H9 (cell line): ENCODE results near the gene TAF9B. TPM values are rescaled to one million over a fixed set of nuclear protein-coding genes. Genes with fewer than 3 reads are reported as not detected.

ENCODE experiments used
- DNase-seq: peaks from one replicate; pipeline ENCODE4 v3.0.0-alpha.2; 2017
- H2AFZ ChIP-seq: one replicate; pipeline ENCODE4 v1.6.1; 2013; ENCODE audit warnings: mild to moderate bottlenecking, low read length, control low read depth, moderate library complexity
- H2AK5ac ChIP-seq: 2 replicates; pipeline ENCODE4 v1.6.1; 2013; ENCODE audit warnings: low read length, control low read depth, mixed read lengths; ENCODE audit not compliant: insufficient read length
- H2BK120ac ChIP-seq: one replicate; pipeline ENCODE4 v1.6.1; 2013; ENCODE audit warnings: low read depth, mild to moderate bottlenecking, low read length, control low read depth, inconsistent platforms; ENCODE audit not compliant: poor library complexity, severe bottlenecking
- H2BK12ac ChIP-seq: 2 replicates; pipeline ENCODE4 v1.6.1; 2013; ENCODE audit warnings: low read length, control low read depth, mixed read lengths, low read depth; ENCODE audit not compliant: insufficient read length
- H2BK15ac ChIP-seq: 2 replicates; pipeline ENCODE4 v1.6.1; 2013; ENCODE audit warnings: low read depth, low read length, control low read depth
- H2BK20ac ChIP-seq: one replicate; pipeline ENCODE4 v1.6.1; 2013; ENCODE audit warnings: low read depth, mild to moderate bottlenecking, low read length, control low read depth, inconsistent platforms; ENCODE audit not compliant: poor library complexity, severe bottlenecking
- H2BK5ac ChIP-seq: 2 replicates; pipeline ENCODE4 v1.6.1; 2013; ENCODE audit warnings: low read length, control low read depth, mixed read lengths; ENCODE audit not compliant: insufficient read length
- H3K14ac ChIP-seq: 2 replicates; pipeline ENCODE4 v1.6.1; 2013; ENCODE audit warnings: low read length, control low read depth; ENCODE audit not compliant: insufficient read depth
- H3K18ac ChIP-seq: 2 replicates; pipeline ENCODE4 v1.6.1; 2013; ENCODE audit warnings: low read depth, mild to moderate bottlenecking, mixed read lengths, low read length, control low read depth; ENCODE audit not compliant: insufficient read length
- H3K23ac ChIP-seq: 2 replicates; pipeline ENCODE4 v1.6.1; 2013; ENCODE audit warnings: low read length, control low read depth, mixed read lengths, low read depth; ENCODE audit not compliant: insufficient read length
- H3K23me2 ChIP-seq: 2 replicates; pipeline ENCODE4 v1.6.1; 2013; ENCODE audit warnings: low read depth, mild to moderate bottlenecking, mixed read lengths, low read length, control low read depth; ENCODE audit not compliant: insufficient read length, poor library complexity, severe bottlenecking
- H3K27ac ChIP-seq: 2 replicates; pipeline ENCODE4 v1.5.1; 2013; ENCODE audit warnings: low read length, control low read depth, mixed read lengths, low read depth; ENCODE audit not compliant: insufficient read length
- H3K27me3 ChIP-seq: 2 replicates; pipeline ENCODE4 v1.6.1; 2013; ENCODE audit warnings: low read length, control low read depth, inconsistent platforms; ENCODE audit not compliant: insufficient read depth
- H3K4ac ChIP-seq: 2 replicates; pipeline ENCODE4 v1.6.1; 2013; ENCODE audit warnings: low read depth, mild to moderate bottlenecking, control low read depth, inconsistent platforms, low read length, moderate library complexity
- H3K4me1 ChIP-seq: 2 replicates; pipeline ENCODE4 v1.6.1; 2013; ENCODE audit warnings: low read length, control low read depth, inconsistent platforms; ENCODE audit not compliant: insufficient read depth
- H3K4me2 ChIP-seq: 2 replicates; pipeline ENCODE4 v1.6.1; 2013; ENCODE audit warnings: low read length, control low read depth, mixed read lengths; ENCODE audit not compliant: insufficient read length, insufficient read depth
- H3K56ac ChIP-seq: 2 replicates; pipeline ENCODE4 v1.6.1; 2013; ENCODE audit warnings: low read depth, mild to moderate bottlenecking, mixed read lengths, low read length, control low read depth; ENCODE audit not compliant: insufficient read length
- H3K79me1 ChIP-seq: 2 replicates; pipeline ENCODE4 v1.6.1; 2013; ENCODE audit warnings: low read depth, mild to moderate bottlenecking, moderate library complexity, low read length, control low read depth, inconsistent platforms; ENCODE audit not compliant: insufficient read depth, poor library complexity, severe bottlenecking
- H3K79me2 ChIP-seq: 2 replicates; pipeline ENCODE4 v1.6.1; 2013; ENCODE audit warnings: low read length, control low read depth, inconsistent platforms; ENCODE audit not compliant: insufficient read depth
- H3K9ac ChIP-seq: 2 replicates; pipeline ENCODE4 v1.6.1; 2013; ENCODE audit warnings: low read length, control low read depth, mixed read lengths; ENCODE audit not compliant: insufficient read length; ENCODE audit errors: extremely low read depth
- H3K9me3 ChIP-seq: one replicate; pipeline ENCODE4 v1.6.1; 2013; ENCODE audit warnings: low read depth, low read length, inconsistent platforms; ENCODE audit not compliant: control insufficient read depth
- H3T11ph ChIP-seq: one replicate; pipeline ENCODE4 v1.6.1; 2013; ENCODE audit warnings: mild to moderate bottlenecking, low read length, control low read depth, inconsistent platforms
- H4K20me1 ChIP-seq: one replicate; pipeline ENCODE4 v1.6.1; 2013; ENCODE audit not compliant: control insufficient read depth, insufficient read length, insufficient read depth
- H4K5ac ChIP-seq: 2 replicates; pipeline ENCODE4 v1.6.1; 2013; ENCODE audit warnings: low read depth, mild to moderate bottlenecking, mixed read lengths, low read length, control low read depth; ENCODE audit not compliant: insufficient read length
- H4K8ac ChIP-seq: replicated peaks from 2 replicates; pipeline ENCODE4 v1.6.1; 2013; ENCODE audit warnings: low read length, control low read depth, mixed read lengths, low read depth; ENCODE audit not compliant: insufficient read length
- H4K91ac ChIP-seq: 2 replicates; pipeline ENCODE4 v1.6.1; 2013; ENCODE audit warnings: low read depth, mild to moderate bottlenecking, moderate library complexity, mixed read lengths, low read length, control low read depth; ENCODE audit not compliant: insufficient read length
- H3K27ac Mint-ChIP-seq, 3 experiments: 2 replicates in 2 of 3; 3 replicates in 1 of 3; pipeline ENCODE4 v1.8.0; 2020 to 2021; ENCODE audit warnings: mixed read lengths in 3 of 3, mild to moderate bottlenecking in 1 of 3, moderate library complexity in 1 of 3
- H3K27me3 Mint-ChIP-seq: 2 replicates; pipeline ENCODE4 v1.8.0; 2021; ENCODE audit warnings: low read depth, mild to moderate bottlenecking, moderate library complexity, mixed read lengths
- H3K36me3 Mint-ChIP-seq, 3 experiments: 2 replicates in 2 of 3; 3 replicates in 1 of 3; pipeline ENCODE4 v1.8.0; 2020 to 2021; ENCODE audit warnings: low read depth in 3 of 3, mixed read lengths in 3 of 3; ENCODE audit not compliant: insufficient read depth in 1 of 3
- H3K4me1 Mint-ChIP-seq, 2 experiments: 2 replicates each; pipeline ENCODE4 v1.8.0; 2020; ENCODE audit warnings: mixed read lengths in 2 of 2
- H3K4me3 Mint-ChIP-seq, 2 experiments: 2 replicates in 1 of 2; 3 replicates in 1 of 2; pipeline ENCODE4 v1.8.0; 2020 to 2021; ENCODE audit warnings: mild to moderate bottlenecking in 2 of 2, mixed read lengths in 2 of 2, moderate library complexity in 1 of 2
- H3K9me3 Mint-ChIP-seq, 2 experiments: 2 replicates in 1 of 2; 3 replicates in 1 of 2; pipeline ENCODE4 v1.8.0; 2020; ENCODE audit warnings: mild to moderate bottlenecking in 2 of 2, mixed read lengths in 2 of 2, moderate library complexity in 1 of 2
- total RNA-seq: library from RNA; stranded (reverse); gene quantifications from 2 replicates; pipeline ENCODE4 v1.2.1, GENCODE V29; 2021
- TF ChIP-seq, protein P1 (sequence below): fragments of 200-600 bp; sonication (generic); conservative IDR thresholded peaks from 3 replicates; pipeline ENCODE4 v1.8.0; 2021; ENCODE audit warnings: antibody characterized with exemption, mild to moderate bottlenecking

The TAF9B gene
- total RNA-seq, 1 experiment from 2014 or later = 34.9 TPM

DNA sequence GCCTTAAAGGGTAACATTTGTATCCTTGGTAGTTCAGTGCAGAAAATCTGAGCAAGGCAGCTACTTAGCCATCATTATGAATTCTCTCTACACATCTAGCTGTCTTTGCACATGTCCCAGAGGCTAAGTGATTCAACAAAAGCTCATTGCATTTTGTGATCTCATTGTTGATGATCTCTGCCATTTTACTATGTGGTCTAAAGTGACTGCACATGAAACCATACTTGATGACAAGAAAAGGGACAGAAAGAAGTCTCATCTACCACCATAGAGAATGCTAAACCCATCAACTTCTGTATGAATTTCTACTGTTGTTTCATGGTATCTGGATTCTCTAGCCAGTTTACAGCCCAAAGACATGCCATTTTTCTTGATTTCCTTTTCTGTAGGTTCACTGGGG, 41.3 kb downstream of the TAF9B start:
- Mint-ChIP-seq H3K4me3 (no peak overlapping the region), H3K27me3 (peaks cover 2% of the 10 kb centered on the region), H3K9me3 (peaks cover 65% of the 10 kb centered on the region in 2 experiments), H3K36me3 (peaks cover 0 to 7% (median 4%) of the 10 kb centered on the region in 3 experiments; a peak in 4 of 7 replicates), H3K4me1 (peaks cover 0 to 5% of the 10 kb centered on the region in 2 experiments; a peak in 2 of 4 replicates), H3K27ac (no peak overlapping the region)
- Histone ChIP-seq H2BK12ac (no peak overlapping the region), H3K9me3 (peaks cover 17% of the 10 kb centered on the region), H3K14ac (no peak overlapping the region), H2BK5ac (no peak overlapping the region), H2AFZ (no peak overlapping the region), H3K23me2 (no peaks in the 10 kb centered on the region), H3K79me1 (no peaks in the 10 kb centered on the region), H3K56ac (no peak overlapping the region), H3K27me3 (no peaks in the 10 kb centered on the region), H3K18ac (no peak overlapping the region), H3K27ac (no peak overlapping the region), H3K79me2 (no peaks in the 10 kb centered on the region), H2BK120ac (no peak overlapping the region), H4K91ac (no peak overlapping the region), H3K9ac (no peak overlapping the region), H2BK15ac (no peak overlapping the region), H3K4me2 (no peak overlapping the region), H3K4me1 (no peaks in the 10 kb centered on the region), H4K5ac (no peak overlapping the region), H4K20me1 (no peaks in the 10 kb centered on the region), H2BK20ac (no peak overlapping the region), H3K23ac (no peak overlapping the region), H4K8ac (no peak overlapping the region), H2AK5ac (no peak overlapping the region), H3T11ph (no peak overlapping the region), H3K4ac (no peak overlapping the region)
- TF ChIP-seq, protein P1, sequence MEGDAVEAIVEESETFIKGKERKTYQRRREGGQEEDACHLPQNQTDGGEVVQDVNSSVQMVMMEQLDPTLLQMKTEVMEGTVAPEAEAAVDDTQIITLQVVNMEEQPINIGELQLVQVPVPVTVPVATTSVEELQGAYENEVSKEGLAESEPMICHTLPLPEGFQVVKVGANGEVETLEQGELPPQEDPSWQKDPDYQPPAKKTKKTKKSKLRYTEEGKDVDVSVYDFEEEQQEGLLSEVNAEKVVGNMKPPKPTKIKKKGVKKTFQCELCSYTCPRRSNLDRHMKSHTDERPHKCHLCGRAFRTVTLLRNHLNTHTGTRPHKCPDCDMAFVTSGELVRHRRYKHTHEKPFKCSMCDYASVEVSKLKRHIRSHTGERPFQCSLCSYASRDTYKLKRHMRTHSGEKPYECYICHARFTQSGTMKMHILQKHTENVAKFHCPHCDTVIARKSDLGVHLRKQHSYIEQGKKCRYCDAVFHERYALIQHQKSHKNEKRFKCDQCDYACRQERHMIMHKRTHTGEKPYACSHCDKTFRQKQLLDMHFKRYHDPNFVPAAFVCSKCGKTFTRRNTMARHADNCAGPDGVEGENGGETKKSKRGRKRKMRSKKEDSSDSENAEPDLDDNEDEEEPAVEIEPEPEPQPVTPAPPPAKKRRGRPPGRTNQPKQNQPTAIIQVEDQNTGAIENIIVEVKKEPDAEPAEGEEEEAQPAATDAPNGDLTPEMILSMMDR = no peak
- no peak for DNase-seq
